Measurements from ENCODE around the gene ZNF524.

Gene ZNF524

DNA sequence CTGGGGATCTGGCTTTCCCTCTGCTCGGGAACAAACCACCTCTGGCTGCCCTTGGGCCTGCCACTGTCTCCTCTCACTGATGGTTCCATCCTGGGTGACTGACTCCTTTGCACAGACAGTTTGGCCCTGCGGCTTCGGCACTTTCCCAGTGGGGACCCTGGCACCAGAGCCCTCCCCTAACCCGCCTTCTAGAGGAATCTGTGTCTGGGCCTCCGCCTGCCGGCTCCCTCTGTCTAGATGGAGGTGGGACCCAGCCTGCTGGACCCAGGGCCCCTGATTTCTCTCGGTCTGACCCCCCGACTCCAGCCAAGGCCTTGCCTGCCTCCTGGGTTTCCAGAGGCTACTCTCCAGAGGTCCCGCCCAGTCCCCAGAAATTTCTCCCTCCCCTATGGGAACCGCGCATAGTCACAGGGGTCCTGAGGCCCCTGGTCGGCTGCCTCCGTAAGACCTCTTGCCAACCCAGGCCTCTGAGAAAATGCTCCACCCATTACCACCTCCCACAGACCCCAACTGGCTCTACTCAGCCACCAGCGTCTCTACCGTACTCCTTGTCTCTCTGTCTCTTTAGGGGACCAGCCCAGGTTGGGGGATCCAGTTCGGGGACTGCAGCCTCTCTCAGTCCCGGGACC, 50.6 kb downstream of the ZNF524 start:
- Histone ChIP-seq H3K4me2 (no peak overlapping the region), H3K36me3 (peaks cover 39% of the 10 kb centered on the region), H3K4me3 (no peak overlapping the region), H3K4me1 (peaks cover 50% of the 10 kb centered on the region), H4K20me1 (peaks cover 3% of the 10 kb centered on the region; the same call in 1 of the 2 replicates), H3K27me3 (no peaks in the 10 kb centered on the region), H3K9me3 (no peaks in the 10 kb centered on the region), H3K9ac (no peak overlapping the region), H3K27ac (peak overlapping the region; percentile 46)
- no peak for TF ChIP-seq Cebpa-rat (IDR thresholded peaks at IDR 0.05)

- Histone ChIP-seq H3K4me2 (no peak overlapping the region), H3K4me3 (no peak overlapping the region), H3K36me3 (peaks cover 35% of the 10 kb centered on the region), H3K9ac (no peak overlapping the region), H4K20me1 (peaks cover 8% of the 10 kb centered on the region), H3K4me1 (peaks cover 45% of the 10 kb centered on the region), H3K27me3 (no peaks in the 10 kb centered on the region), H3K27ac (no peak overlapping the region), H3K9me3 (no peaks in the 10 kb centered on the region)
- TF ChIP-seq Cebpa-rat (IDR thresholded peaks at IDR 0.05) = no peak
These were observed 51.1 kb downstream of the ZNF524 start for GRCh38 chr19:55651236-55651635.

DNA sequence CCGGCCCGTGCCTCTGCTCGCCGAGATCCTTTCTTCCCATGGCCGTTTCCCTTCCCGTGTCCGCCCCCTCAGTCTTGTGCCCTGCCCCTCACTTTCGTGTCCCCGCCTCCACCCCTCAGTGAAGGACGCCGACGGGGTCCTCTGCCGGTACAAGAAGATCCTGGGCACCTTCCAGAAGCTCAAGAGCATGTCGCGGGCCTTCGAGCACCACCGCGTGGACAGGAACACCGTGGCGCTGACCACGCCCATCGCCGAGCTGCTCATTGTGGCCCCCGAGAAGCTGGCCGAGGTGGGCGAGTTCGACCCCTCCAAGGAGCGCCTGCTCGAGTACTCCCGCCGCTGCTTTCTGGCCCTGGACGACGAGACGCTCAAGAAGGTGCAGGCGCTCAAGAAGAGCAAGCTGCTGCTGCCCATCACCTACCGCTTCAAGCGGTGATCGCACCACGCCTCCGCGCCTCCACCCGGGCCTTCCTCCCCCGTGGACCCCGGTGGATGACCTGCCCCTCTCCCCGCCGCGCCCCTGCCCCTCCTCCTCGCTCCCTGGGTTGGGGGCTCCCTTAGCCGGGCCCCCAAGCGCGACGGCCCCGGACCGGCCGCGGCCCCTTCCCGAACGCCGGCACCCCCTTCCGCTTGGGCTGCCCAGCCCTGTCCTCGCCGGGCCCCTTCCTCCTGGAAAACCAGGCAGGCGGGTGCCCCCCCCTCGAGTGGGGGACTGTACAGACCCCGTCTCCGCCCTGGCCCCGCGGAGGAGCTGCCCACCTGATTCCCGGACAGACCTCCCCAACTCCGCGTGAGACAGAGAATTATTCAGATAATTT, 52.4 kb downstream of the ZNF524 start:
- no peak overlapping the region for H3K9ac ChIP-seq
- no peaks in the 10 kb centered on the region for H3K27me3 ChIP-seq
- H3K4me1 ChIP-seq = peaks cover 45% of the 10 kb centered on the region
- no peak overlapping the region for H3K4me3 ChIP-seq
- peaks cover 31% of the 10 kb centered on the region for H3K36me3 ChIP-seq
- H3K9me3 ChIP-seq = no peaks in the 10 kb centered on the region
- peak overlapping the region; percentile 54; the same call in 1 of the 2 replicates for H3K4me2 ChIP-seq
- H4K20me1 ChIP-seq = peaks cover 21% of the 10 kb centered on the region
- no peak for TF ChIP-seq Cebpa-rat (IDR thresholded peaks at IDR 0.05)
- peak overlapping the region; percentile 100; the same call in 1 of the 2 replicates for H3K27ac ChIP-seq
